ENCODE measurements around the gene PRSS56. TPM values are rescaled to one million over a fixed set of nuclear protein-coding genes. Genes with fewer than 3 reads are reported as not detected.

PRSS56 gene
- total RNA-seq, 1 donor from 2014 or later = not detected

DNA sequence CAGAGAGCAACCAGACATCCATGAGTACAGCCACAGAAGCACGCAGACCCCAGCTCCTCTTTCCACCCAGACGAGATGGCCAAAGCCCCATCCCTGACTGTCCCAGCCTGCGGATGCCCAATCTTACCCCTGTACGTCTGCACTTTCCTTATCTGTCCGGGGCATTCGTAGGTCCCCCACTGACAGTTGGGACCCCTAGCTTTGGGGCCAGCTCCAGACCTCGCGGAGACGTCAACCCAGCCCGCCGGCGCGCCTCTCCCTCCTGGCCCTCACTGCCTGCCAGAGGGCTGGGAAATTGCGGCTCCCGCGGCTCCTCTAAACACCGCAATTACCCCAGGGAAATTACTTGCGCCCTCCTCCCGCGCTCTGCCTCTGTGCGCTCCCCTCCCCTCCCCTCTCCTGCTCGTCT is 34.8 kb upstream of the PRSS56 start:
- Mint-ChIP-seq H3K27me3 (ENCODE audit: unreplicated experiment) (peaks cover 36% of the 10 kb centered on the region), H3K9me3 (ENCODE audit: unreplicated experiment) (no peaks in the 10 kb centered on the region), H3K4me3 (ENCODE audit: unreplicated experiment) (peak overlapping the region; percentile 38), H3K4me1 (ENCODE audit: unreplicated experiment) (peaks cover 9% of the 10 kb centered on the region), H3K36me3 (ENCODE audit: unreplicated experiment) (no peaks in the 10 kb centered on the region), H3K27ac (ENCODE audit: unreplicated experiment) (no peak overlapping the region)
- TF ChIP-seq, protein P1, sequence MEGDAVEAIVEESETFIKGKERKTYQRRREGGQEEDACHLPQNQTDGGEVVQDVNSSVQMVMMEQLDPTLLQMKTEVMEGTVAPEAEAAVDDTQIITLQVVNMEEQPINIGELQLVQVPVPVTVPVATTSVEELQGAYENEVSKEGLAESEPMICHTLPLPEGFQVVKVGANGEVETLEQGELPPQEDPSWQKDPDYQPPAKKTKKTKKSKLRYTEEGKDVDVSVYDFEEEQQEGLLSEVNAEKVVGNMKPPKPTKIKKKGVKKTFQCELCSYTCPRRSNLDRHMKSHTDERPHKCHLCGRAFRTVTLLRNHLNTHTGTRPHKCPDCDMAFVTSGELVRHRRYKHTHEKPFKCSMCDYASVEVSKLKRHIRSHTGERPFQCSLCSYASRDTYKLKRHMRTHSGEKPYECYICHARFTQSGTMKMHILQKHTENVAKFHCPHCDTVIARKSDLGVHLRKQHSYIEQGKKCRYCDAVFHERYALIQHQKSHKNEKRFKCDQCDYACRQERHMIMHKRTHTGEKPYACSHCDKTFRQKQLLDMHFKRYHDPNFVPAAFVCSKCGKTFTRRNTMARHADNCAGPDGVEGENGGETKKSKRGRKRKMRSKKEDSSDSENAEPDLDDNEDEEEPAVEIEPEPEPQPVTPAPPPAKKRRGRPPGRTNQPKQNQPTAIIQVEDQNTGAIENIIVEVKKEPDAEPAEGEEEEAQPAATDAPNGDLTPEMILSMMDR (IDR thresholded peaks at IDR 0.05) = no peak
- DNase-seq (ENCODE audit: extremely low spot score, unreplicated experiment) = no peak

DNA sequence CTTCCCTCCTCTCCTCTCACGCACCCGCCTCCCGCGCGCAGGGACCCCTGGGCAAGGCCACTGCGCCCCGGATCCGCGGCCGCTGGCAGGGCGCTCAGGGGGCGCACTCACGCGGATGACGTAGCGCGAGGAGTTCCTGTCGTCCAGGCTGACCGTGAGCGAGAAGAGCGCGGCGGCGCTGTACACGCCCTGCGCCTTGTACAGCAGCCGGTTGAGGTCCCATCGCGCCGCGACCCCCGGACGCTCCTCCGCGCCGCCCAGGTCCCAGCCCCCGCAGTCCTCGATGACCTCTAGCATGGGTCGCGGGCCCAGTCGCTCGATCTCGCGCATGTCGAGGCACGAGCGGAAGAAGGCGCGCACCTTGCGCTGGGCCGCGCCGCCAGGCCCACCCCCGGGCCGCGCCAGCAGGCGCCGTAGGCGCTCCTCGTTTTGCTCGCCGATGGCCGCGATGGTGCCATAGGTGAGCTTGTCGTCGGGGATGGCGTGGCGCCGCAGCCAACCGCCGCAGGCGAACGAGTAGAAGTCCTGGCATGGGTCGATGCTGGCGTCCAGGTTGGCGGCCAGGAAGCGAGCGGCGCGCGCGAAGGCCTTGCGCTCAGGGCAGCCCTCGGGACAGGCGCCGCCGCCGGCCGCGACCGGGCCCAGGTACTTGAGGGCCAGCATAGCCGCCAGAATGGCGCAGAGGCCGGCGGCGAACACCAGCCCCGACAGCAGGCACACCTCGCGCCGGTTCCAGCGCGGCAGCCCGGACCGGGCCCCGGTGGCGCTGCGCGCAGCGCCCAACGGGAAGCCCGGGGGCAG is 34.2 kb upstream of the PRSS56 start:
- Mint-ChIP-seq H3K27ac (ENCODE audit: unreplicated experiment) (no peak overlapping the region), H3K36me3 (ENCODE audit: unreplicated experiment) (no peaks in the 10 kb centered on the region), H3K4me1 (ENCODE audit: unreplicated experiment) (peaks cover 9% of the 10 kb centered on the region), H3K9me3 (ENCODE audit: unreplicated experiment) (no peaks in the 10 kb centered on the region), H3K4me3 (ENCODE audit: unreplicated experiment) (no peak overlapping the region), H3K27me3 (ENCODE audit: unreplicated experiment) (peaks cover 36% of the 10 kb centered on the region)
- TF ChIP-seq, protein P1 (IDR thresholded peaks at IDR 0.05) = no peak
- DNase-seq (ENCODE audit: extremely low spot score, unreplicated experiment) = no peak

DNA sequence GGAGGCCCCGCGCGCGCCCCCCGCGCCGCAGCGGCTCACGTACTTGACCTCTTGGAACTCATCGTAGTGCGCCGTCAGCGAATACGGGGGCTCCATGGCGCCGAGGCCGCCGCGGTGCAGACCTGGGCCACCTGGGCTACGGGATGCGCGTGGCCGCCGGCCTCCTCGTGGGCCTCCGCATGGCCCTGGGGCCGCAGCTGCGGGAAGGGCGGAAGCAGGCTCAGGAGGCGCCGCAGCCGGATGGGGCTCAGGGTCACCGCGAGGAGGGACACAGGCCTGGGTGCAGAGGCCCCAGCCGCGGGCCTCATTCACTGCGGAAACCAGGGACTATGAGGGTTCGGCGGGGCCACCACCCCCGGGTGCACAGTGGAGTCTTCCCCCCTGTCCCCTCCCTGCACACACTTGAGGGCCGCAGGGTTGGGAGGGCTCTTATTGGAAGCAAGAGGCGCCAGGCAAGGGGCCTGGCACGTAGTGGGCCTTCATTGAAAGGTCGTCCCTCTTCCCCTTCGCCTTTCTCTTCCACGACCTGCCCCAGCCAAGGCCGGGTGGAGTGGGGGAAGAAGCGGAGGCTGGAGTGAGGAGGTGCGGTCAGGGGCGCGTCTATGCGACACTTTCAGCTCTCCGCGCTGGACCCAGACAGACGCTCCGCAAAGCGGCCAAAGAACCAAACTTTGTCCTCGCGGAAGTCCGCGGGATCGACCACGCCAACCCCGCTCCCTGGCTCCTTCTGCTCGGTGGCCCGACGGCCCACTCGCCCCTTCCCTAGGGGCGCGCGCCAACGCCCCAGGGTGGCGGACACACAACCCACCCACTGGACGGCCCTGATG is 33.4 kb upstream of the PRSS56 start:
- DNase-seq (ENCODE audit: extremely low spot score, unreplicated experiment) = no peak
- Mint-ChIP-seq H3K36me3 (ENCODE audit: unreplicated experiment) (no peaks in the 10 kb centered on the region), H3K27me3 (ENCODE audit: unreplicated experiment) (peaks cover 36% of the 10 kb centered on the region), H3K27ac (ENCODE audit: unreplicated experiment) (no peak overlapping the region), H3K9me3 (ENCODE audit: unreplicated experiment) (no peaks in the 10 kb centered on the region), H3K4me3 (ENCODE audit: unreplicated experiment) (peak overlapping the region; percentile 44), H3K4me1 (ENCODE audit: unreplicated experiment) (peaks cover 9% of the 10 kb centered on the region)
- TF ChIP-seq, protein P1 (IDR thresholded peaks at IDR 0.05) = no peak

DNA sequence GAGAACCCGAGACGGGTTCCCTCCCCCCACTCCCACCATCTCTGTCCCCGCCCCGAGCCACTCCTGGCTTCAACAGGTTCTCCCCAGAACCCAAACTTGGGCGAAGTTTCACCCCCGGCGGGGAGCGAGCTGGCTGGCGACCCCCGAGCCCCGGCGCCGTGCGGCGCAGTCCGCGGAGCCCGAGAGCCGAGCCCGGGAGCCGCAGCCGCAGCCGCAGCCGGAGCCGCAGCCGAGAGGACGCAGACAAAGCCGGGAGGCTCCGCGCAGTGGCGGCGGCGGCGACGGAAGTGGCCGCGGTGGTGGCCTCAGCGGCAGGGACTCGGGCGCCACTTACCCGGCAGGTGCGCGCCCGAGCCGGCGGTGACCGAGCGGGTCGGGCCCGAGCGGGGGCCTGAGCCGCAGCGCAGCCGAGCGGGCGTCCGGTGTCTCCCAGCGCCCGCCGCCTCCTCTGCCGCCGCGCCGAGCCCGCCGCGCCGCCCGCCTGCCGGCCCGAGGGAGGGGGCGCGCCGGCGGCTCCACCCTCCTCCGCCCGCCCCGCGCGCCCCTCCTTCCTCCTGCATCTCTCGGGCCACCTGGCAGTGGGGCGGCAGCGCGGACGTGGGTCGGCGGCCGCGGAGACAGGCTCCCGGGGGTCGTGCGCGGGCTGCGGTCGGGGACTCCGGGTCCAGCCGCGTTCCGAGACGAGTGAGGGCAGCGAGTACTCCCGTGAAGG is 32.6 kb upstream of the PRSS56 start, which contains the start of gene ECEL1:
Gene ECEL1, minus strand, starts transcription at position 450 of the 712 bp plus-strand sequence. CDS start 1,181 bp downstream, outside the sequence.
- no peak within 1 kb of the TSS for H3K27ac Mint-ChIP-seq (ENCODE audit: unreplicated experiment)
- TF ChIP-seq, protein P1 (IDR thresholded peaks at IDR 0.05) = no peak
- H3K9me3 Mint-ChIP-seq (ENCODE audit: unreplicated experiment) = no peaks in the 10 kb centered on the region
- DNase-seq (ENCODE audit: extremely low spot score, unreplicated experiment) = no peak
- no peaks in the 10 kb centered on the region for H3K36me3 Mint-ChIP-seq (ENCODE audit: unreplicated experiment)
- peaks cover 9% of the 10 kb centered on the region for H3K4me1 Mint-ChIP-seq (ENCODE audit: unreplicated experiment)
- H3K4me3 Mint-ChIP-seq (ENCODE audit: unreplicated experiment) = peak within 1 kb of the TSS; percentile 54
- peaks cover 33% of the 10 kb centered on the region for H3K27me3 Mint-ChIP-seq (ENCODE audit: unreplicated experiment)

All from osteocyte (in vitro differentiated cells).